CD4-positive, alpha-beta T cell treated with Interleukin-2 at 100 ng/mL for 4 hours (primary cell): ENCODE measurements around the gene YBX3.

Source experiments
- DNase-seq: peaks from one replicate; pipeline ENCODE4 v3.0.0-alpha.2; 2020; ENCODE audit warnings: low spot score

The YBX3 gene

GRCh38 chr12:10669533-10669932 is 53.6 kb downstream of the YBX3 start:
- no peak for DNase-seq

GRCh38 chr12:10668526-10668925 is 54.6 kb downstream of the YBX3 start:
- DNase-seq, result peak; percentile 5

GRCh38 chr12:10667581-10667980 is 55.5 kb downstream of the YBX3 start:
- DNase-seq, result no peak

GRCh38 chr12:10664499-10664898 is 58.6 kb downstream of the YBX3 start:
- no peak for DNase-seq

- no peak for DNase-seq
Measured at GRCh38 chr12:10663869-10664268, 59.3 kb downstream of the YBX3 start.

GRCh38 chr12:10661338-10661737 is 61.8 kb downstream of the YBX3 start:
- DNase-seq, result no peak

- no peak for DNase-seq
Measured at GRCh38 chr12:10654003-10654402, 69.1 kb downstream of the YBX3 start.

- no peak for DNase-seq
Measured at GRCh38 chr12:10652192-10652591, 70.9 kb downstream of the YBX3 start.
